Epidermal melanocyte (primary cell): ENCODE measurements around the gene BAZ2B.
A peak's percentile ranks its signal among the peaks of the same experiment; 100 is the strongest.
"Not testable (repeated sequence)": the region's sequence is repeated elsewhere in the genome, so short reads cannot be mapped to it uniquely, and the experiment has no call there.

Source experiments
- DNase-seq: peaks from one replicate; pipeline ENCODE4 v3.0.0; 2011; ENCODE audit warnings: low spot score; ENCODE audit not compliant: insufficient read length

Gene BAZ2B, protein sequence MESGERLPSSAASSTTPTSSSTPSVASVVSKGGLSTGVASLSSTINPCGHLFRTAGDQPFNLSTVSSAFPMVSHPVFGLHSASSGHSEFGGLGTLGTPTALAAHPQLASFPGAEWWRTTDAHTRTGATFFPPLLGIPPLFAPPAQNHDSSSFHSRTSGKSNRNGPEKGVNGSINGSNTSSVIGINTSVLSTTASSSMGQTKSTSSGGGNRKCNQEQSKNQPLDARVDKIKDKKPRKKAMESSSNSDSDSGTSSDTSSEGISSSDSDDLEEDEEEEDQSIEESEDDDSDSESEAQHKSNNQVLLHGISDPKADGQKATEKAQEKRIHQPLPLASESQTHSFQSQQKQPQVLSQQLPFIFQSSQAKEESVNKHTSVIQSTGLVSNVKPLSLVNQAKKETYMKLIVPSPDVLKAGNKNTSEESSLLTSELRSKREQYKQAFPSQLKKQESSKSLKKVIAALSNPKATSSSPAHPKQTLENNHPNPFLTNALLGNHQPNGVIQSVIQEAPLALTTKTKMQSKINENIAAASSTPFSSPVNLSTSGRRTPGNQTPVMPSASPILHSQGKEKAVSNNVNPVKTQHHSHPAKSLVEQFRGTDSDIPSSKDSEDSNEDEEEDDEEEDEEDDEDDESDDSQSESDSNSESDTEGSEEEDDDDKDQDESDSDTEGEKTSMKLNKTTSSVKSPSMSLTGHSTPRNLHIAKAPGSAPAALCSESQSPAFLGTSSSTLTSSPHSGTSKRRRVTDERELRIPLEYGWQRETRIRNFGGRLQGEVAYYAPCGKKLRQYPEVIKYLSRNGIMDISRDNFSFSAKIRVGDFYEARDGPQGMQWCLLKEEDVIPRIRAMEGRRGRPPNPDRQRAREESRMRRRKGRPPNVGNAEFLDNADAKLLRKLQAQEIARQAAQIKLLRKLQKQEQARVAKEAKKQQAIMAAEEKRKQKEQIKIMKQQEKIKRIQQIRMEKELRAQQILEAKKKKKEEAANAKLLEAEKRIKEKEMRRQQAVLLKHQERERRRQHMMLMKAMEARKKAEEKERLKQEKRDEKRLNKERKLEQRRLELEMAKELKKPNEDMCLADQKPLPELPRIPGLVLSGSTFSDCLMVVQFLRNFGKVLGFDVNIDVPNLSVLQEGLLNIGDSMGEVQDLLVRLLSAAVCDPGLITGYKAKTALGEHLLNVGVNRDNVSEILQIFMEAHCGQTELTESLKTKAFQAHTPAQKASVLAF (N-terminal part only)

DNA sequence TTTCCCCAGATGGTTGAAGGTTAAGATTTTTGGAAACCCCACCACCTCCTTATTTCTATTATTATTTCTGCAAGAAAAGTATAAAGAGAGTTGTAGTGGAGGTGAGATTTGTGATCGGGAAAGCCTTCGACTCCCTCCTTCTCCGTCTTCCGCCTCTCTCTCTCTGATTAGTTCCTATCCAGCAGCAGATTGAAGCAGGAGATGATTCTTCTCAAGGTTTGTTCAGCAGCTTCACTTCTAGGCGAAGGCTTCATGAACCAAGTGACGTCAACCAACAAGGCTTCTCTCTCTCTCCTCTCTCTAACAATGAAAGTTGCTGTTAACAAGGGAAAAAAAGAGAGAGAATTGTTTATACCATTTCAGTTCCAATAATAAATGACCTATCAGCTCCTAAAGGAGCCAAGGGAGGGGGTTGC is at the start of gene BAZ2B:
Gene BAZ2B, minus strand, starts transcription at position 263 of the 416 bp plus-strand sequence. CDS start 137,829 bp downstream, outside the sequence.
- DNase-seq = peak; percentile 52

- no peak for DNase-seq
Observed at GRCh38 chr2:159661286-159661685, 44.9 kb upstream of the BAZ2B start.

GRCh38 chr2:159658881-159659873 is 42.8 kb upstream of the BAZ2B start:
- no peak for DNase-seq

- DNase-seq = no peak
Observed at GRCh38 chr2:159653962-159654361, 37.6 kb upstream of the BAZ2B start.

- DNase-seq = no peak
Observed at GRCh38 chr2:159651884-159652283, 35.5 kb upstream of the BAZ2B start.

DNA sequence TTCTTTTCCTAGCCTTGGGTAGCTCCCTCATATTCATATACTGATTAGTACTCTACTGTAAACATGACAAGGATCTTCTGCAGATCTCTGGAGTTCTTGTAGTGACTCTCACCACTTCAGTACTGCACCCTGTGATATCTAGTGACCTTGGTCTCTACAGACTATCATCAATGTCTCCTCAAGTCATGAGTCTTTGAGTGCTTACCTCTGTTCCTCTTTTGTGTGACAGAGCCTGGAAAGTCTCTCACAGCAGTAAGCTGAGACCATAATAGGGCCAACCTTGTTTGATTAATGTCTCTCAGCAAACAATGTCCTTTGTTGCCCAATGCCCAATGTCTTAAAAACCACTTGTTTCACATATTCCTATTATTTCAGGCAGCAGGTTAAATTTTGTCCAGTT is 34.2 kb upstream of the BAZ2B start:
- no peak for DNase-seq

- no peak for DNase-seq
Observed at GRCh38 chr2:159648643-159649042, 32.3 kb upstream of the BAZ2B start.

DNA sequence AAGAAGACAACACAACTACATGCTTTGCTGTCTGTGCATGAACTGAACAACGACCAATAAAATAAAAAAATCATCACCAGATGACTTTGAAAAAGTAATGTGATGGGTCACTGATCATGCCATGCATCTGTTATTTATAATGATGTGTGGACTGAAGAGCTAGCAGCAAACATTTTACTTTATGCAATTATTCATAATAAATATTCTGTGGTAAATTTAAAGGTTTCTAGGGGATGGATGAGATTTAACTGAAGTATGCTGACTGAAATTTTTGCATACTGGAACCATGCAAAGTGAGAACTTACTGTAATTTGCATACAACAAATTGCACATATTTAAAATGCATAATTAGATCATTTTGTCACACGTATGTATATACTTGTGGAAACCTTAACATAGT is 31.3 kb upstream of the BAZ2B start:
- no peak for DNase-seq

DNA sequence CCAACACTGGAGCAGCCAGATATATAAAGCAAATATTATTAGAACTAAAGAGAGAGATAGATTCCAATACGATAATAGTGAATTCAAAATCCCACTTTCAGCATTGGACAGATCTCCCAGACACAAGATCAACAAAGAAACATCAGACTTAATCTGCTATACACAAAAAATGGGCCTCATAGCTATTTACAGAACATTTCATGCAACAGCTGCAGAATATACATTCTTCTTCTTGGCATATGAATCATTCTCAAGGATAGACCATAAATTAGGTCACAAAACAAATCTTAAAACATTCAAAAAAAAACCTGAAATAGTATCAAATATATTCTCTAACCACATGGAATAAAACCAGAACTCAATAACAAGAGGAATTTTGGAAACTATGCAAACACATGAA is 23.8 kb upstream of the BAZ2B start:
- no peak for DNase-seq

DNA sequence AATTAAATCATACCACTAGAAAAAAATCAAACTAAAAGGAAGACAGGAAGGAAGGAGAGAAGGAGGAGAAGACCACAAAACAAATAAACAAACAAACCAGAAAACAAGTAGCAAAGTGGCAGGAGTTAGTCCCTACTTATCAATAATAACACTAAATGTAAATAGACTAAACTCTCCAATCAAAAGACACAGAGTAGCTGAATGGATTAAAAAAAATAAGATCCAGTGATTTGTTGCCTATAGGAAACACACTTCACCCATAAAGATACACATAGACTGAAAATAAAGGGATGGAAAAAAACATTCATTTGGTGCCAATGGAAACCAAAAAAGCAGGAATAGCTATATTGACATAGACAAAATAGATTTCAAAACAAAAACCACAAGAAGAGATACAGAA is 23.4 kb upstream of the BAZ2B start:
- DNase-seq = no peak

GRCh38 chr2:159639071-159639470 is 22.7 kb upstream of the BAZ2B start:
- DNase-seq = no peak

- DNase-seq = no peak
Observed at GRCh38 chr2:159637988-159638501, 21.7 kb upstream of the BAZ2B start.

DNA sequence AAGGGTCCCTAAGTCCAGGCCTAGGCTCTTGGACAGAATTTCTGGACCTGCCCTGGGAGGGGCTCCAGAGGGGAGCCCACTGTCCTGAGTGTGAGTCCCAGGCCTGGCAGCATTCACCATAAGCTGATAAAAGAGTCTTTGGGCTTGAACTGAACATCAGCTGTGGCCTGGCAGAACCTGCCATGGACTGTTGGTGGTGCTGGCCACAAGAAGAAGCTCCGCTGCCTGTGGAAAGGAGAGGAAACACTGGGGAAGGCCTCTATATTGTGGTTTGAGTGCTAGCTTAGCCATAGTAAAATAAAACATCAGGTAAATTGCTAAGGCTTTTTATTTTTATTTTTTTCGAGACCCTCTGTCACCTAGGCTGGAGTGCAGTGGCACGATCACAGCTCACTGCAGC is 20.9 kb upstream of the BAZ2B start:
- DNase-seq = no peak

DNA sequence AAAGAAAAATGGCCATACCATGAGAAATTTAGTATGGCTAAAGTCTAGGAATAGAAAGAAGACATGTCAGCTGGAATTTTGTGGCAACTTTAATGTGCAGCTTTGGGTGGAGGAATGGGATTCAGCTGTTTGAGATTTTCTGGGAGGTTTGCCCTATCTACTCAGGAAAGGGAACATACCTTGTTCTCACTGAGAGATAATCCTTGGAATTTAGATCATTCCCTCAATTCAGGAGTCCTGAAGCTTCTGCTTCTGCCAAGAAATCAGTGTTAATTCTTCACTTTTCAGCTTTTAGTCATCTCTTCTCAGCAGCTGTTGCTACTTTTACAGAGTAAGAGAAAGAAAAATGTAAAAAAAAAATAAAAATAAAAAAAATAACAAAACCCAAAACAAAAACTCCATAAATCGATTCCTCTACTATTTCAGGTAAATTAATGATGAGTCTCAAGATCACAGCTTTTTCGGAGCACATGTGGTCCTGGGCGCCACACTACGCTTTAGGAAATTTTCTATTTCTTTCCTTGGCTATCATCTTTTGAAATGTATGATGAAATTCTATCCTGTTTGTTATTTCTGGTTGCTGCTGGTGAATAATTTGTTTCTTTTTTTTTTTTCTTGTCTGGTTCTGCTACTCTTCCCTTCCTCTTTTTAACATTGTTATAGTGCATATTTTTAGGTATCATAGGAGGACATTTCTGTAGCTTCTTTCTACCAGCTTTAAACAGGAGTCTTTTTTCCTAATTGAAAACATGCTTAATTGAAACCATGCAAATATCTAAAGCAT is 18.9 kb upstream of the BAZ2B start:
- no peak for DNase-seq

DNA sequence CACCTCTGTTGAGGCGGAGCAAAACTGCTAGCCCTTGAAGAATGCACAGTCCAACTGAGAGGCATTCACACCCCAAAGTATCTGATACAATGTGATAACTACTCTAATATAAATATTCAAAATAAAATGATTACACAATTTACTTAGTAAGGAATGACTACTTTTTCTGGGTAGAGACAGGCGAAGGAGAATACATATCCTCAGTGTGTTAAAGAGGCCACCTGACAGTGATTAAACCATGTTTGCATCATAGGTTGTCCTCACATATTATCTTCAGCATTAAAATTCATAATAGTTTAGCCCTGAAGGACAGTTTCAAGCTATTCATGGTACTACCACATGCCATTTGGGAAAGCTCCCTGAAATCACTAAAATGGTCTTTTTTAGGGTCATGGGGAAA is 16.9 kb upstream of the BAZ2B start:
- no peak for DNase-seq

- not testable (repeated sequence) for DNase-seq
Observed at GRCh38 chr2:159625628-159626027, 9.3 kb upstream of the BAZ2B start.

- no peak for DNase-seq
Observed at GRCh38 chr2:159623436-159623835, 7.1 kb upstream of the BAZ2B start.

GRCh38 chr2:159622966-159623365 is 6.6 kb upstream of the BAZ2B start:
- no peak for DNase-seq

GRCh38 chr2:159620796-159621195 is 4.4 kb upstream of the BAZ2B start:
- no peak for DNase-seq
